HCT116 (cell line): ENCODE data around the gene IL9. TPM values are rescaled to one million over a fixed set of nuclear protein-coding genes. Genes with fewer than 3 reads are reported as not detected.

Experiments used
- ATAC-seq: fragments of 200-7000 bp; cut with Tn5 transposase; 2 replicates; pipeline ENCODE4 v1.9.1; 2020; ENCODE audit warnings: mild to moderate bottlenecking, moderate library complexity
- BruUV-seq: library from RNA; stranded (reverse); fragments of 400-500 nt; replicated peaks from 2 replicates; lab custom pipeline; 2021; lab: Mats Ljungman, UMichigan
- CTCF ChIA-PET: fragments of 300-600 bp; sonication (Branson Sonifier 250); formaldehyde crosslinking; loops from one replicate; lab custom pipeline; 2021; ENCODE audit warnings: antibody characterized with exemption; lab: Charles Lee
- POLR2A ChIA-PET: fragments of 300-600, 350-600 bp; sonication (Branson Sonifier 250); formaldehyde crosslinking; loops from one replicate; lab custom pipeline; 2021; ENCODE audit warnings: antibody characterized with exemption; lab: Charles Lee
- RAD21 ChIA-PET, 2 experiments: fragments of 300-600 bp; sonication (Branson Sonifier 250); formaldehyde crosslinking; loops; one replicate each; lab custom pipeline; 2023; ENCODE audit warnings: low total read pairs in 2 of 2; ENCODE audit not compliant: uncharacterized antibody in 2 of 2, unreplicated experiment in 2 of 2, low non-redundant PET in 1 of 2; lab: Charles Lee
- DNase-seq: peaks from one replicate; pipeline ENCODE4 v3.0.0-alpha.2; 2010; ENCODE audit warnings: low read depth, low spot score
- H2AFZ ChIP-seq: fragments of 200-600 bp; shearing (Covaris generic), sonication (generic); 2 replicates; pipeline ENCODE4 v1.6.1; 2017; ENCODE audit warnings: low read depth, mixed run types, mixed read lengths, antibody characterized with exemption, low read length; ENCODE audit not compliant: poor library complexity, severe bottlenecking
- H3K27ac ChIP-seq: 2 replicates; pipeline ENCODE4 v1.5.1; 2012; ENCODE audit warnings: low read depth, low read length
- H3K27me3 ChIP-seq: fragments of 200-600 bp; sonication (generic); 2 replicates; pipeline ENCODE4 v1.6.1; 2016; ENCODE audit warnings: mixed run types, low read length, mixed read lengths; ENCODE audit not compliant: insufficient read depth
- H3K36me3 ChIP-seq, 2 experiments: fragments of 200-500 bp in 1 of 2; fragments of 200-600 bp in 1 of 2; sonication (Bioruptor generic) in 1 of 2; sonication (generic) in 1 of 2; 2 replicates each; pipeline versions ENCODE4 v1.5.1 to v1.6.1; 2014 to 2016; ENCODE audit warnings: low read length in 2 of 2, inconsistent platforms in 1 of 2, mixed read lengths in 1 of 2, mixed run types in 1 of 2; ENCODE audit not compliant: insufficient read depth in 2 of 2, control insufficient read depth in 1 of 2
- H3K4me1 ChIP-seq, 2 experiments: fragments of 200-600 bp in 1 of 2; sonication (generic) in 1 of 2; 2 replicates each; pipeline versions ENCODE4 v1.5.1 to v1.6.1; 2012 to 2017; ENCODE audit warnings: low read length in 2 of 2, inconsistent platforms in 1 of 2, mild to moderate bottlenecking in 1 of 2, mixed read lengths in 1 of 2, mixed run types in 1 of 2, moderate library complexity in 1 of 2; ENCODE audit not compliant: insufficient read depth in 2 of 2, control insufficient read depth in 1 of 2
- H3K4me2 ChIP-seq: fragments of 200-600 bp; sonication (generic); 2 replicates; pipeline ENCODE4 v1.6.1; 2017; ENCODE audit warnings: mixed run types, low read length, mixed read lengths
- H3K4me3 ChIP-seq, 2 experiments: fragments of 200-600 bp in 1 of 2; sonication (generic) in 1 of 2; replicated peaks in 1 of 2; 2 replicates each; pipeline ENCODE4 v1.5.1; 2011 to 2016; ENCODE audit warnings: low read length in 2 of 2, control low read depth in 1 of 2, low read depth in 1 of 2, mild to moderate bottlenecking in 1 of 2, mixed read lengths in 1 of 2, mixed run types in 1 of 2
- H3K79me2 ChIP-seq: fragments of 200-600 bp; sonication (generic); 2 replicates; pipeline ENCODE4 v1.6.1; 2017; ENCODE audit warnings: mild to moderate bottlenecking, mixed run types, low read length, moderate library complexity, mixed read lengths; ENCODE audit not compliant: insufficient read depth
- H3K9ac ChIP-seq: fragments of 200-600 bp; sonication (generic); 2 replicates; pipeline ENCODE4 v1.6.1; 2016; ENCODE audit warnings: low read length, mixed read lengths
- H3K9me2 ChIP-seq: fragments of 200-600 bp; sonication (generic), shearing (Covaris generic); 2 replicates; pipeline ENCODE4 v1.6.1; 2017; ENCODE audit warnings: mixed run types, mild to moderate bottlenecking, moderate library complexity; ENCODE audit not compliant: insufficient read depth
- H3K9me3 ChIP-seq, 2 experiments: fragments of 200-500 bp in 1 of 2; fragments of 200-600 bp in 1 of 2; sonication (Bioruptor generic) in 1 of 2; sonication (generic) in 1 of 2; 2 replicates each; pipeline ENCODE4 v1.6.1; 2014 to 2017; ENCODE audit warnings: low read length in 2 of 2, mixed read lengths in 2 of 2, inconsistent platforms in 1 of 2, low read depth in 1 of 2, mild to moderate bottlenecking in 1 of 2, mixed run types in 1 of 2, moderate library complexity in 1 of 2; ENCODE audit not compliant: control insufficient read depth in 1 of 2, insufficient read depth in 1 of 2
- H4K20me1 ChIP-seq: fragments of 200-600 bp; sonication (generic), shearing (Covaris generic); 2 replicates; pipeline ENCODE4 v1.6.1; 2017; ENCODE audit warnings: mixed run types, mild to moderate bottlenecking, moderate library complexity; ENCODE audit not compliant: insufficient read depth
- CBX3 ChIP-seq: IDR thresholded peaks from 2 replicates; pipeline ENCODE4 v1.6.1; 2012; ENCODE audit warnings: low read depth
- CEBPB ChIP-seq: IDR thresholded peaks from 2 replicates; pipeline ENCODE4 v1.6.1; 2012; ENCODE audit warnings: low read depth
- ELF1 ChIP-seq: IDR thresholded peaks from 2 replicates; pipeline ENCODE4 v1.6.1; 2012; ENCODE audit warnings: low read depth, borderline replicate concordance
- JUND ChIP-seq: IDR thresholded peaks from 2 replicates; pipeline ENCODE4 v1.6.1; 2012
- POLR2AphosphoS5 ChIP-seq: IDR thresholded peaks from 2 replicates; pipeline ENCODE4 v1.6.1; 2011; ENCODE audit warnings: mild to moderate bottlenecking, low read depth, low read length, moderate library complexity
- RAD21 ChIP-seq: IDR thresholded peaks from 2 replicates; pipeline ENCODE4 v1.6.1; 2012; ENCODE audit warnings: low read depth, mild to moderate bottlenecking
- SP1 ChIP-seq: IDR thresholded peaks from 2 replicates; pipeline ENCODE4 v1.6.1; 2012; ENCODE audit warnings: low read depth
- SRF ChIP-seq: IDR thresholded peaks from 2 replicates; pipeline ENCODE4 v1.6.1; 2012; ENCODE audit warnings: low read depth
- ZNF274 ChIP-seq: fragments of 200-500 bp; sonication (Bioruptor generic); IDR thresholded peaks from 2 replicates; pipeline ENCODE4 v1.6.1; 2014; ENCODE audit warnings: mild to moderate bottlenecking, low read depth, low read length, inconsistent platforms
- intact Hi-C: fragments of 100-400 bp; cut with micrococcal nuclease; formaldehyde crosslinking; loops from 2 replicates; pipeline ENCODE4 v1.10.0; 2022
- total RNA-seq: library from RNA; stranded (reverse); gene quantifications from one replicate; pipeline ENCODE4 v1.2.1, GENCODE V29; 2021; ENCODE audit not compliant: unreplicated experiment
- TF ChIP-seq, protein P1 (sequence below): IDR thresholded peaks from 2 replicates; pipeline ENCODE4 v1.6.1; 2012; ENCODE audit warnings: low read depth
- TF ChIP-seq, protein P2 (sequence below): IDR thresholded peaks from 2 replicates; pipeline ENCODE4 v1.6.1; 2012
- TF ChIP-seq, protein P3 (sequence below): IDR thresholded peaks from 2 replicates; pipeline ENCODE4 v1.6.1; 2011; ENCODE audit warnings: mild to moderate bottlenecking, low read length, moderate library complexity; ENCODE audit not compliant: insufficient replicate concordance; ENCODE audit errors: extremely low read depth

IL9 gene
- total RNA-seq, 1 experiment from 2014 or later: not detected

DNA sequence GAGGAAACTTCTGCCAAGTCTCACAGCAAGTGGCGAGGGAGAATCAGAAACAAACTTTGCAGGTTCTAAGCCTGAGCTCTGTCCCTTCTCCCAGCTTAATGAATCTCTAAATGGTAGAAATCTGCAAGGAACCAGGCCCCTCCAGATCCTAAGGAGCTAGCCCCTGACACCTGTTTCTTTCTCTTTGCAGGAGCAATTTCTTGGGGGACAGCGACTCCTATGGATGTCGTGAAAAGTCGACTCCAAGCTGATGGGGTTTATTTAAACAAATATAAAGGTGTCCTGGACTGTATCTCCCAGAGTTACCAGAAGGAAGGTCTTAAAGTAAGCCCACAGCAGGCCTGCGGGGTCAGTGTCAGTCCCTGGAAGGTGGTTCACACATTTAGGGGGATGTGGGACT is 21.8 kb downstream of the IL9 start:
- no peak for ATAC-seq
- H2AFZ ChIP-seq: no peak overlapping the region
- no peaks in the 10 kb centered on the region for H3K36me3 ChIP-seq
- H3K4me2 ChIP-seq: no peak overlapping the region
- H4K20me1 ChIP-seq: no peaks in the 10 kb centered on the region
- H3K27me3 ChIP-seq: no peaks in the 10 kb centered on the region
- intact Hi-C loops: no loop called here
- H3K79me2 ChIP-seq: no peaks in the 10 kb centered on the region
- TF ChIP-seq, protein P1, sequence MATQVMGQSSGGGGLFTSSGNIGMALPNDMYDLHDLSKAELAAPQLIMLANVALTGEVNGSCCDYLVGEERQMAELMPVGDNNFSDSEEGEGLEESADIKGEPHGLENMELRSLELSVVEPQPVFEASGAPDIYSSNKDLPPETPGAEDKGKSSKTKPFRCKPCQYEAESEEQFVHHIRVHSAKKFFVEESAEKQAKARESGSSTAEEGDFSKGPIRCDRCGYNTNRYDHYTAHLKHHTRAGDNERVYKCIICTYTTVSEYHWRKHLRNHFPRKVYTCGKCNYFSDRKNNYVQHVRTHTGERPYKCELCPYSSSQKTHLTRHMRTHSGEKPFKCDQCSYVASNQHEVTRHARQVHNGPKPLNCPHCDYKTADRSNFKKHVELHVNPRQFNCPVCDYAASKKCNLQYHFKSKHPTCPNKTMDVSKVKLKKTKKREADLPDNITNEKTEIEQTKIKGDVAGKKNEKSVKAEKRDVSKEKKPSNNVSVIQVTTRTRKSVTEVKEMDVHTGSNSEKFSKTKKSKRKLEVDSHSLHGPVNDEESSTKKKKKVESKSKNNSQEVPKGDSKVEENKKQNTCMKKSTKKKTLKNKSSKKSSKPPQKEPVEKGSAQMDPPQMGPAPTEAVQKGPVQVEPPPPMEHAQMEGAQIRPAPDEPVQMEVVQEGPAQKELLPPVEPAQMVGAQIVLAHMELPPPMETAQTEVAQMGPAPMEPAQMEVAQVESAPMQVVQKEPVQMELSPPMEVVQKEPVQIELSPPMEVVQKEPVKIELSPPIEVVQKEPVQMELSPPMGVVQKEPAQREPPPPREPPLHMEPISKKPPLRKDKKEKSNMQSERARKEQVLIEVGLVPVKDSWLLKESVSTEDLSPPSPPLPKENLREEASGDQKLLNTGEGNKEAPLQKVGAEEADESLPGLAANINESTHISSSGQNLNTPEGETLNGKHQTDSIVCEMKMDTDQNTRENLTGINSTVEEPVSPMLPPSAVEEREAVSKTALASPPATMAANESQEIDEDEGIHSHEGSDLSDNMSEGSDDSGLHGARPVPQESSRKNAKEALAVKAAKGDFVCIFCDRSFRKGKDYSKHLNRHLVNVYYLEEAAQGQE: no peak
- TF ChIP-seq ZNF274: no peak
- TF ChIP-seq, protein P2, sequence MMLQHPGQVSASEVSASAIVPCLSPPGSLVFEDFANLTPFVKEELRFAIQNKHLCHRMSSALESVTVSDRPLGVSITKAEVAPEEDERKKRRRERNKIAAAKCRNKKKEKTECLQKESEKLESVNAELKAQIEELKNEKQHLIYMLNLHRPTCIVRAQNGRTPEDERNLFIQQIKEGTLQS: no peak
- TF ChIP-seq RAD21: no peak
- no peak for TF ChIP-seq CBX3
- TF ChIP-seq ELF1: no peak
- TF ChIP-seq, protein P3, sequence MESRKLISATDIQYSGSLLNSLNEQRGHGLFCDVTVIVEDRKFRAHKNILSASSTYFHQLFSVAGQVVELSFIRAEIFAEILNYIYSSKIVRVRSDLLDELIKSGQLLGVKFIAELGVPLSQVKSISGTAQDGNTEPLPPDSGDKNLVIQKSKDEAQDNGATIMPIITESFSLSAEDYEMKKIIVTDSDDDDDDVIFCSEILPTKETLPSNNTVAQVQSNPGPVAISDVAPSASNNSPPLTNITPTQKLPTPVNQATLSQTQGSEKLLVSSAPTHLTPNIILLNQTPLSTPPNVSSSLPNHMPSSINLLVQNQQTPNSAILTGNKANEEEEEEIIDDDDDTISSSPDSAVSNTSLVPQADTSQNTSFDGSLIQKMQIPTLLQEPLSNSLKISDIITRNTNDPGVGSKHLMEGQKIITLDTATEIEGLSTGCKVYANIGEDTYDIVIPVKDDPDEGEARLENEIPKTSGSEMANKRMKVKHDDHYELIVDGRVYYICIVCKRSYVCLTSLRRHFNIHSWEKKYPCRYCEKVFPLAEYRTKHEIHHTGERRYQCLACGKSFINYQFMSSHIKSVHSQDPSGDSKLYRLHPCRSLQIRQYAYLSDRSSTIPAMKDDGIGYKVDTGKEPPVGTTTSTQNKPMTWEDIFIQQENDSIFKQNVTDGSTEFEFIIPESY: no peak
- no peak for TF ChIP-seq SRF
- TF ChIP-seq JUND: no peak
- no peak for TF ChIP-seq POLR2AphosphoS5
- TF ChIP-seq SP1: no peak
- TF ChIP-seq CEBPB: no peak
- ChIA-PET RAD21 (no interaction called here), CTCF (interaction anchor here (1.2 kb wide), 1 partner anchor 308 kb away, joined by 3 read pairs; no protein-coding TSS in a partner anchor), POLR2A (no interaction called here)
- H3K9ac ChIP-seq: no peak overlapping the region
- H3K4me1 ChIP-seq: no peaks in the 10 kb centered on the region
- DNase-seq: no peak
- no peaks in the 10 kb centered on the region for H3K9me3 ChIP-seq
- H3K9me2 ChIP-seq: no peaks in the 10 kb centered on the region
- no peak overlapping the region for H3K4me3 ChIP-seq
- no peak overlapping the region for H3K27ac ChIP-seq
- no TSS peak for BruUV-seq
